ENCODE data around the gene CD63. TPM values are rescaled to one million over a fixed set of nuclear protein-coding genes. Genes with fewer than 3 reads are reported as not detected.

Gene CD63
- total RNA-seq, 1 experiment from 2014 or later: 409 TPM

DNA sequence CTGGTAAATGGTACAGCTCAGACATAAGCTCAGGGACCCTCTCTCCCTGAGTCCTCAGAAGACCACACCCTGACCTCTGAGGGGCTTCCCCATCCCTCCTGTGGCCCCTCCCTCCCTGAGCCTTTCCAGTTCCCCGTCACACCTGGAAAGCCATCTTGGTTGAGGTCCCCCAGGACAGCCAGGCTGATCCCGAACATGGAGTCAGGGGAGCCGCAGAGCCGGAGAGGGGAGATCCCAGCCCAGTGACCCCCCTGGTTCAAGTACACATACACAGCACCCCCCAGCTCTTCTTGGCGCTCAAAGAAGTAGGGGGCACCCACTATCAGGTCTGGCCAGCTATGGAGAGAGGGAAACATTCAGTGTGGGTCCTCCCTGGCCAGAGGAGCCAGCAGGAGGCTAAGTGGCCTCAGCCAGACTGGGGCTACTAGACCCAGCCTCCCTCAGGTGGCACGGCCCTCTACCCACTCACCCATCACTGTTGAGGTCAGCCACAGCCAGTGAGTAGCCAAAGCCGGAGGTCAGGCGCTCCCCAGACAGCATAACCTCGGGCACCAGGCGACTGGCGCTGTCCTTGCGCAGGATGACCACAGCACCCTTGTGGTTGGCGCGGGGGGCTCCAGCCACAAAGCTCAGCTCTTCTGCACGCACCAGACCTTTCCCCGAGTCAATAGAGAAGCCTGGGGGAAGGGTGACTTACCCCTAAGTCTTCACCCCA lies 30.4 kb downstream of the CD63 start:
- H3K36me3 Mint-ChIP-seq: peaks cover 13% of the 10 kb centered on the region
- no peaks in the 10 kb centered on the region for H3K27me3 Mint-ChIP-seq (ENCODE audit: low read depth)
- H3K27ac Mint-ChIP-seq: no peak overlapping the region
- POLR2A ChIA-PET: no interaction called here
- no peak for TF ChIP-seq GABPB1 (CRISPR knock-in tag; IDR thresholded peaks at IDR 0.05)
- TF ChIP-seq ZNF416 (CRISPR knock-in tag; IDR thresholded peaks at IDR 0.05): no peak
- TF ChIP-seq, protein P1, sequence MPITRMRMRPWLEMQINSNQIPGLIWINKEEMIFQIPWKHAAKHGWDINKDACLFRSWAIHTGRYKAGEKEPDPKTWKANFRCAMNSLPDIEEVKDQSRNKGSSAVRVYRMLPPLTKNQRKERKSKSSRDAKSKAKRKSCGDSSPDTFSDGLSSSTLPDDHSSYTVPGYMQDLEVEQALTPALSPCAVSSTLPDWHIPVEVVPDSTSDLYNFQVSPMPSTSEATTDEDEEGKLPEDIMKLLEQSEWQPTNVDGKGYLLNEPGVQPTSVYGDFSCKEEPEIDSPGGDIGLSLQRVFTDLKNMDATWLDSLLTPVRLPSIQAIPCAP (CRISPR knock-in tag; IDR thresholded peaks at IDR 0.05): no peak
- no peak for TF ChIP-seq CREB1 (CRISPR knock-in tag; IDR thresholded peaks at IDR 0.05)
- no peaks in the 10 kb centered on the region for H3K9me3 Mint-ChIP-seq
- H3K4me3 Mint-ChIP-seq: no peak overlapping the region
- DNase-seq (ENCODE audit: low spot score) (no peak), ATAC-seq (no peak)
- CTCF ChIA-PET: interaction anchor here (0.8 kb wide), 1 partner anchor 17 kb away, joined by 3 read pairs; a partner anchor contains a TSS
- no peaks in the 10 kb centered on the region for H3K4me1 Mint-ChIP-seq

DNA sequence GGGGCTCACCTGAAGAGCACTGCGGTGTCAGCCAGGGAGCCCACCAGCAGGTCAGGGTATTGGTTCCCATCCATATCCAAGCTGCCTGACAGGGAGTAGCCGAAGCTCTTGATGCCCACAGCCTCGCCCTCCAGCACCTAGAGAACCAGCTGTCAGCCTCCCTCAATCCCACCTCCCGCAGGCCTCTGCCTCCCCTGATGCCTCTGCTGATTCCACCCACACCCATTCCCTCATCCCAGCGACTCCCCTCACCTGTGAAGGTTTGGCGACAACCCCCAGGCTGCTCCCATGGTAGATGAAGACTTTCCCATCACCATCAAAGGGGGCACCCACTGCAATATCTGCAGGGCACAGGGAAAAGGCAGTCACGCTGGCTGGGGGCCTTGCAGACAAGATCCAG lies 31.1 kb downstream of the CD63 start:
- no peak overlapping the region for H3K4me3 Mint-ChIP-seq
- CTCF ChIA-PET: interaction anchor here (3.1 kb wide), 1 partner anchor 9 kb away, joined by 27 read pairs; the partner anchor contains the start of gene ITGA7
- no peaks in the 10 kb centered on the region for H3K27me3 Mint-ChIP-seq (ENCODE audit: low read depth)
- no peak overlapping the region for H3K27ac Mint-ChIP-seq
- H3K36me3 Mint-ChIP-seq: peaks cover 16% of the 10 kb centered on the region
- H3K9me3 Mint-ChIP-seq: no peaks in the 10 kb centered on the region
- POLR2A ChIA-PET: no interaction called here
- no peak for DNase-seq (ENCODE audit: low spot score)
- H3K4me1 Mint-ChIP-seq: no peaks in the 10 kb centered on the region
- no peak for ATAC-seq
- TF ChIP-seq SMAD4 (CRISPR knock-in tag; IDR thresholded peaks at IDR 0.05) (no peak), SOX15 (CRISPR knock-in tag; IDR thresholded peaks at IDR 0.05) (no peak), ATF1 (CRISPR knock-in tag; IDR thresholded peaks at IDR 0.05) (no peak), GABPB1 (CRISPR knock-in tag; IDR thresholded peaks at IDR 0.05) (no peak)
- TF ChIP-seq, protein P2, sequence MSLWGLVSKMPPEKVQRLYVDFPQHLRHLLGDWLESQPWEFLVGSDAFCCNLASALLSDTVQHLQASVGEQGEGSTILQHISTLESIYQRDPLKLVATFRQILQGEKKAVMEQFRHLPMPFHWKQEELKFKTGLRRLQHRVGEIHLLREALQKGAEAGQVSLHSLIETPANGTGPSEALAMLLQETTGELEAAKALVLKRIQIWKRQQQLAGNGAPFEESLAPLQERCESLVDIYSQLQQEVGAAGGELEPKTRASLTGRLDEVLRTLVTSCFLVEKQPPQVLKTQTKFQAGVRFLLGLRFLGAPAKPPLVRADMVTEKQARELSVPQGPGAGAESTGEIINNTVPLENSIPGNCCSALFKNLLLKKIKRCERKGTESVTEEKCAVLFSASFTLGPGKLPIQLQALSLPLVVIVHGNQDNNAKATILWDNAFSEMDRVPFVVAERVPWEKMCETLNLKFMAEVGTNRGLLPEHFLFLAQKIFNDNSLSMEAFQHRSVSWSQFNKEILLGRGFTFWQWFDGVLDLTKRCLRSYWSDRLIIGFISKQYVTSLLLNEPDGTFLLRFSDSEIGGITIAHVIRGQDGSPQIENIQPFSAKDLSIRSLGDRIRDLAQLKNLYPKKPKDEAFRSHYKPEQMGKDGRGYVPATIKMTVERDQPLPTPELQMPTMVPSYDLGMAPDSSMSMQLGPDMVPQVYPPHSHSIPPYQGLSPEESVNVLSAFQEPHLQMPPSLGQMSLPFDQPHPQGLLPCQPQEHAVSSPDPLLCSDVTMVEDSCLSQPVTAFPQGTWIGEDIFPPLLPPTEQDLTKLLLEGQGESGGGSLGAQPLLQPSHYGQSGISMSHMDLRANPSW (CRISPR knock-in tag; conservative IDR thresholded peaks at IDR 0.05; ENCODE audit: low read depth): no peak
- TF ChIP-seq, protein P3, sequence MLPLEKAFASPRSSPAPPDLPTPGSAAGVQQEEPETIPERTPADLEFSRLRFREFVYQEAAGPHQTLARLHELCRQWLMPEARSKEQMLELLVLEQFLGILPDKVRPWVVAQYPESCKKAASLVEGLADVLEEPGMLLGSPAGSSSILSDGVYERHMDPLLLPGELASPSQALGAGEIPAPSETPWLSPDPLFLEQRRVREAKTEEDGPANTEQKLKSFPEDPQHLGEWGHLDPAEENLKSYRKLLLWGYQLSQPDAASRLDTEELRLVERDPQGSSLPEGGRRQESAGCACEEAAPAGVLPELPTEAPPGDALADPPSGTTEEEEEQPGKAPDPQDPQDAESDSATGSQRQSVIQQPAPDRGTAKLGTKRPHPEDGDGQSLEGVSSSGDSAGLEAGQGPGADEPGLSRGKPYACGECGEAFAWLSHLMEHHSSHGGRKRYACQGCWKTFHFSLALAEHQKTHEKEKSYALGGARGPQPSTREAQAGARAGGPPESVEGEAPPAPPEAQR (CRISPR knock-in tag; IDR thresholded peaks at IDR 0.05): no peak
- TF ChIP-seq, protein P4, sequence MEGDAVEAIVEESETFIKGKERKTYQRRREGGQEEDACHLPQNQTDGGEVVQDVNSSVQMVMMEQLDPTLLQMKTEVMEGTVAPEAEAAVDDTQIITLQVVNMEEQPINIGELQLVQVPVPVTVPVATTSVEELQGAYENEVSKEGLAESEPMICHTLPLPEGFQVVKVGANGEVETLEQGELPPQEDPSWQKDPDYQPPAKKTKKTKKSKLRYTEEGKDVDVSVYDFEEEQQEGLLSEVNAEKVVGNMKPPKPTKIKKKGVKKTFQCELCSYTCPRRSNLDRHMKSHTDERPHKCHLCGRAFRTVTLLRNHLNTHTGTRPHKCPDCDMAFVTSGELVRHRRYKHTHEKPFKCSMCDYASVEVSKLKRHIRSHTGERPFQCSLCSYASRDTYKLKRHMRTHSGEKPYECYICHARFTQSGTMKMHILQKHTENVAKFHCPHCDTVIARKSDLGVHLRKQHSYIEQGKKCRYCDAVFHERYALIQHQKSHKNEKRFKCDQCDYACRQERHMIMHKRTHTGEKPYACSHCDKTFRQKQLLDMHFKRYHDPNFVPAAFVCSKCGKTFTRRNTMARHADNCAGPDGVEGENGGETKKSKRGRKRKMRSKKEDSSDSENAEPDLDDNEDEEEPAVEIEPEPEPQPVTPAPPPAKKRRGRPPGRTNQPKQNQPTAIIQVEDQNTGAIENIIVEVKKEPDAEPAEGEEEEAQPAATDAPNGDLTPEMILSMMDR (IDR thresholded peaks at IDR 0.05): no peak
- TF ChIP-seq, protein P5, sequence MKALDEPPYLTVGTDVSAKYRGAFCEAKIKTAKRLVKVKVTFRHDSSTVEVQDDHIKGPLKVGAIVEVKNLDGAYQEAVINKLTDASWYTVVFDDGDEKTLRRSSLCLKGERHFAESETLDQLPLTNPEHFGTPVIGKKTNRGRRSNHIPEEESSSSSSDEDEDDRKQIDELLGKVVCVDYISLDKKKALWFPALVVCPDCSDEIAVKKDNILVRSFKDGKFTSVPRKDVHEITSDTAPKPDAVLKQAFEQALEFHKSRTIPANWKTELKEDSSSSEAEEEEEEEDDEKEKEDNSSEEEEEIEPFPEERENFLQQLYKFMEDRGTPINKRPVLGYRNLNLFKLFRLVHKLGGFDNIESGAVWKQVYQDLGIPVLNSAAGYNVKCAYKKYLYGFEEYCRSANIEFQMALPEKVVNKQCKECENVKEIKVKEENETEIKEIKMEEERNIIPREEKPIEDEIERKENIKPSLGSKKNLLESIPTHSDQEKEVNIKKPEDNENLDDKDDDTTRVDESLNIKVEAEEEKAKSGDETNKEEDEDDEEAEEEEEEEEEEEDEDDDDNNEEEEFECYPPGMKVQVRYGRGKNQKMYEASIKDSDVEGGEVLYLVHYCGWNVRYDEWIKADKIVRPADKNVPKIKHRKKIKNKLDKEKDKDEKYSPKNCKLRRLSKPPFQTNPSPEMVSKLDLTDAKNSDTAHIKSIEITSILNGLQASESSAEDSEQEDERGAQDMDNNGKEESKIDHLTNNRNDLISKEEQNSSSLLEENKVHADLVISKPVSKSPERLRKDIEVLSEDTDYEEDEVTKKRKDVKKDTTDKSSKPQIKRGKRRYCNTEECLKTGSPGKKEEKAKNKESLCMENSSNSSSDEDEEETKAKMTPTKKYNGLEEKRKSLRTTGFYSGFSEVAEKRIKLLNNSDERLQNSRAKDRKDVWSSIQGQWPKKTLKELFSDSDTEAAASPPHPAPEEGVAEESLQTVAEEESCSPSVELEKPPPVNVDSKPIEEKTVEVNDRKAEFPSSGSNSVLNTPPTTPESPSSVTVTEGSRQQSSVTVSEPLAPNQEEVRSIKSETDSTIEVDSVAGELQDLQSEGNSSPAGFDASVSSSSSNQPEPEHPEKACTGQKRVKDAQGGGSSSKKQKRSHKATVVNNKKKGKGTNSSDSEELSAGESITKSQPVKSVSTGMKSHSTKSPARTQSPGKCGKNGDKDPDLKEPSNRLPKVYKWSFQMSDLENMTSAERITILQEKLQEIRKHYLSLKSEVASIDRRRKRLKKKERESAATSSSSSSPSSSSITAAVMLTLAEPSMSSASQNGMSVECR (CRISPR knock-in tag; IDR thresholded peaks at IDR 0.05; ENCODE audit: borderline replicate concordance): no peak

Measured in WTC11 (cell line).